Middle frontal gyrus (tissue), 1 donor: ENCODE results near the gene SDR42E2.
"Not testable (repeated sequence)": the region's sequence is repeated elsewhere in the genome, so short reads cannot be mapped to it uniquely, and the experiment has no call there.

Experiments used
- DNase-seq: peaks from one replicate; pipeline ENCODE4 v3.0.0-alpha.2; 2015; ENCODE audit warnings: low spot score; ENCODE audit errors: extremely low spot score

The SDR42E2 gene

GRCh38 chr16:22190776-22191531, 28.6 kb downstream of the SDR42E2 start:
- peak; percentile 93 for DNase-seq

- no peak for DNase-seq
These were observed 29.4 kb downstream of the SDR42E2 start for GRCh38 chr16:22191532-22192260.

- peak; percentile 6 for DNase-seq
These were observed 30.2 kb downstream of the SDR42E2 start for GRCh38 chr16:22192261-22193062.

- no peak for DNase-seq
These were observed 30.7 kb downstream of the SDR42E2 start for GRCh38 chr16:22193063-22193411.

GRCh38 chr16:22194707-22195444, 32.6 kb downstream of the SDR42E2 start:
- no peak for DNase-seq

GRCh38 chr16:22195445-22195694, 33.1 kb downstream of the SDR42E2 start:
- no peak for DNase-seq

- DNase-seq, result peak; percentile 92
These were observed 33.6 kb downstream of the SDR42E2 start for GRCh38 chr16:22195695-22196558.

- not testable (repeated sequence) for DNase-seq
These were observed 34.4 kb downstream of the SDR42E2 start for GRCh38 chr16:22196559-22197168.

- no peak for DNase-seq
These were observed 36.4 kb downstream of the SDR42E2 start for GRCh38 chr16:22198547-22199293.

GRCh38 chr16:22202261-22202637, 39.9 kb downstream of the SDR42E2 start:
- DNase-seq, result no peak

- DNase-seq, result no peak
These were observed 40.8 kb downstream of the SDR42E2 start for GRCh38 chr16:22203091-22203490.

- no peak for DNase-seq
These were observed 41.9 kb downstream of the SDR42E2 start for GRCh38 chr16:22204091-22204655.

- no peak for DNase-seq
These were observed 43.3 kb downstream of the SDR42E2 start for GRCh38 chr16:22205577-22206012.

GRCh38 chr16:22206013-22206841, 43.9 kb downstream of the SDR42E2 start, which contains the start of gene EEF2K:
Gene EEF2K, plus strand, starts transcription at chr16:22206278. Its CDS starts 19,452 bp downstream, at chr16:22225730.
- DNase-seq, result peak; percentile 63

GRCh38 chr16:22206842-22207714, 44.8 kb downstream of the SDR42E2 start:
- no peak for DNase-seq

- DNase-seq, result no peak
These were observed 45.5 kb downstream of the SDR42E2 start for GRCh38 chr16:22207715-22208360.

- DNase-seq, result no peak
These were observed 48.0 kb downstream of the SDR42E2 start for GRCh38 chr16:22210285-22210684.
